ENCODE results near the gene BCAN. TPM values are rescaled to one million over a fixed set of nuclear protein-coding genes. Genes with fewer than 3 reads are reported as not detected.
"Not testable (repeated sequence)": the region's sequence is repeated elsewhere in the genome, so short reads cannot be mapped to it uniquely, and the experiment has no call there.

BCAN gene
- total and polyA plus RNA-seq, 2 experiments from 2014 or later, result not detected

GRCh38 chr1:156601892-156602291 lies 40.0 kb upstream of the BCAN start:
- DNase-seq, result no peak
- Histone ChIP-seq H3K79me2 (ENCODE audit: insufficient read depth) (peaks cover 30% of the 10 kb centered on the region), H3K9me2 (ENCODE audit: insufficient read depth) (no peaks in the 10 kb centered on the region), H3K4me2 (ENCODE audit: unreplicated experiment) (peak overlapping the region; percentile 94), H2AFZ (peak overlapping the region; percentile 99), H3K4me1 (ENCODE audit: insufficient read depth) (peaks cover 17% of the 10 kb centered on the region), H4K20me1 (ENCODE audit: insufficient read depth) (no peaks in the 10 kb centered on the region), H3K9me3 (ENCODE audit: low read depth) (no peaks in the 10 kb centered on the region), H3K9ac (peak overlapping the region; percentile 86), H3K4me3 (peak overlapping the region; percentile 93), H3K36me3 (ENCODE audit: low read depth) (no peaks in the 10 kb centered on the region), H3F3A (ENCODE audit: insufficient read depth) (no peaks in the 10 kb centered on the region), H3K27ac (peak overlapping the region; percentile 76), H3K27me3 (replicated peaks; ENCODE audit: insufficient read depth) (no peaks in the 10 kb centered on the region)
- TF ChIP-seq EZH2phosphoT487 (IDR thresholded peaks at IDR 0.05; ENCODE audit: insufficient read depth, low read depth) (no peak), EZH2 (IDR thresholded peaks at IDR 0.05; ENCODE audit: insufficient read depth, poor library complexity, severe bottlenecking) (no peak)
- in situ Hi-C loops (cut with MboI), result loop anchor here (10.0 kb wide), 1 partner anchor 217 kb away; no protein-coding TSS in a partner anchor
- WGBS, 2 experiments (ENCODE audit: low coverage in 1 of 2, low lambda C conversion rate in 2 of 2, missing lambda C conversion rate in 2 of 2), result 64% methylated on average over 12 of the region's 12 CpGs

GRCh38 chr1:156602557-156602993 lies 39.3 kb upstream of the BCAN start:
- H3K79me2 ChIP-seq (ENCODE audit: insufficient read depth), result peaks cover 30% of the 10 kb centered on the region
- H3K27ac ChIP-seq, result no peak overlapping the region
- 20 to 33% methylated on average over 10 of the region's 10 CpGs for WGBS, 2 experiments (ENCODE audit: low coverage in 1 of 2, low lambda C conversion rate in 2 of 2, missing lambda C conversion rate in 2 of 2)
- peaks cover 17% of the 10 kb centered on the region for H3K4me1 ChIP-seq (ENCODE audit: insufficient read depth)
- peak overlapping the region; percentile 99 for H2AFZ ChIP-seq
- no peaks in the 10 kb centered on the region for H3K36me3 ChIP-seq (ENCODE audit: low read depth)
- no peaks in the 10 kb centered on the region for H3K9me3 ChIP-seq (ENCODE audit: low read depth)
- H3K9me2 ChIP-seq (ENCODE audit: insufficient read depth), result no peaks in the 10 kb centered on the region
- no peaks in the 10 kb centered on the region for H4K20me1 ChIP-seq (ENCODE audit: insufficient read depth)
- H3K9ac ChIP-seq, result no peak overlapping the region
- H3K27me3 ChIP-seq (replicated peaks; ENCODE audit: insufficient read depth), result no peaks in the 10 kb centered on the region
- DNase-seq, result peak; percentile 60
- TF ChIP-seq EZH2 (IDR thresholded peaks at IDR 0.05; ENCODE audit: insufficient read depth, poor library complexity, severe bottlenecking), result no peak
- no peak for TF ChIP-seq EZH2phosphoT487 (IDR thresholded peaks at IDR 0.05; ENCODE audit: insufficient read depth, low read depth)
- no peak overlapping the region for H3K4me2 ChIP-seq (ENCODE audit: unreplicated experiment)
- no peak overlapping the region for H3K4me3 ChIP-seq
- no peaks in the 10 kb centered on the region for H3F3A ChIP-seq (ENCODE audit: insufficient read depth)
- in situ Hi-C loops (cut with MboI), result loop anchor here (10.0 kb wide), 1 partner anchor 218 kb away; no protein-coding TSS in a partner anchor

- 69 to 86% methylated on average over 4 of the region's 4 CpGs for WGBS, 2 experiments (ENCODE audit: low coverage in 1 of 2, low lambda C conversion rate in 2 of 2, missing lambda C conversion rate in 2 of 2)
- H3K4me1 ChIP-seq (ENCODE audit: insufficient read depth); H3F3A ChIP-seq (ENCODE audit: insufficient read depth); H3K27me3 ChIP-seq (replicated peaks; ENCODE audit: insufficient read depth); H3K4me2 ChIP-seq (ENCODE audit: unreplicated experiment); H3K9me2 ChIP-seq (ENCODE audit: insufficient read depth); H3K27ac ChIP-seq; H3K4me3 ChIP-seq; H3K36me3 ChIP-seq (ENCODE audit: low read depth); DNase-seq; H3K79me2 ChIP-seq (ENCODE audit: insufficient read depth); H3K9ac ChIP-seq; H2AFZ ChIP-seq; H3K9me3 ChIP-seq (ENCODE audit: low read depth); H4K20me1 ChIP-seq (ENCODE audit: insufficient read depth): not testable (repeated sequence)
- in situ Hi-C loops (cut with MboI), result loop anchor here (10.0 kb wide), 1 partner anchor 223 kb away; no protein-coding TSS in a partner anchor
These were observed 34.6 kb upstream of the BCAN start for GRCh38 chr1:156607344-156607743.

- Histone ChIP-seq H3K4me2 (ENCODE audit: unreplicated experiment) (no peak overlapping the region), H3K9me3 (ENCODE audit: low read depth) (no peaks in the 10 kb centered on the region), H3K36me3 (ENCODE audit: low read depth) (no peaks in the 10 kb centered on the region), H3K27me3 (replicated peaks; ENCODE audit: insufficient read depth) (peaks cover 15% of the 10 kb centered on the region), H2AFZ (no peak overlapping the region), H4K20me1 (ENCODE audit: insufficient read depth) (no peaks in the 10 kb centered on the region), H3K4me3 (no peak overlapping the region), H3K79me2 (ENCODE audit: insufficient read depth) (no peaks in the 10 kb centered on the region), H3F3A (ENCODE audit: insufficient read depth) (no peaks in the 10 kb centered on the region), H3K9ac (no peak overlapping the region), H3K9me2 (ENCODE audit: insufficient read depth) (no peaks in the 10 kb centered on the region), H3K4me1 (ENCODE audit: insufficient read depth) (no peaks in the 10 kb centered on the region), H3K27ac (no peak overlapping the region)
- no peak for TF ChIP-seq EZH2 (IDR thresholded peaks at IDR 0.05; ENCODE audit: insufficient read depth, poor library complexity, severe bottlenecking)
- no peak for TF ChIP-seq EZH2phosphoT487 (IDR thresholded peaks at IDR 0.05; ENCODE audit: insufficient read depth, low read depth)
- peak; percentile 85 for DNase-seq
- WGBS, 2 experiments (ENCODE audit: low coverage in 1 of 2, low lambda C conversion rate in 2 of 2, missing lambda C conversion rate in 2 of 2), result 17 to 18% methylated on average over 7 of the region's 7 CpGs
- in situ Hi-C loops (cut with MboI), result loop anchor here (10.0 kb wide), 1 partner anchor 223 kb away; no protein-coding TSS in a partner anchor
These were observed 33.8 kb upstream of the BCAN start for GRCh38 chr1:156608036-156608674.
